Mucosa of rectum (tissue), 2 donors: ENCODE measurements around the gene RNF166.

ENCODE experiments used
- H3K27ac ChIP-seq, 2 donors: one replicate each; pipeline ENCODE4 v1.7.0; 2013; ENCODE audit warnings: inconsistent platforms in 2 of 2, low read depth in 2 of 2, low read length in 2 of 2
- H3K27me3 ChIP-seq, 2 donors: one replicate each; pipeline ENCODE4 v1.7.0; 2013; ENCODE audit warnings: low read length in 2 of 2; ENCODE audit not compliant: control insufficient read depth in 2 of 2, insufficient read depth in 2 of 2
- H3K36me3 ChIP-seq, 2 donors: one replicate each; pipeline ENCODE4 v1.7.0; 2013; ENCODE audit warnings: low read length in 2 of 2; ENCODE audit not compliant: control insufficient read depth in 2 of 2, insufficient read depth in 2 of 2
- H3K4me1 ChIP-seq, 2 donors: one replicate each; pipeline ENCODE4 v1.7.0; 2013; ENCODE audit warnings: low read length in 2 of 2, mild to moderate bottlenecking in 1 of 2; ENCODE audit not compliant: control insufficient read depth in 2 of 2, insufficient read depth in 2 of 2
- H3K4me3 ChIP-seq, 2 donors: one replicate each; pipeline ENCODE4 v1.7.0; 2013; ENCODE audit warnings: low read length in 2 of 2
- H3K9ac ChIP-seq, 2 donors: one replicate each; pipeline ENCODE4 v1.7.0; 2013; ENCODE audit warnings: low read length in 2 of 2, low read depth in 1 of 2, mild to moderate bottlenecking in 1 of 2
- H3K9me3 ChIP-seq, 2 donors: one replicate each; pipeline ENCODE4 v1.7.0; 2013; ENCODE audit warnings: low read length in 2 of 2; ENCODE audit not compliant: control insufficient read depth in 2 of 2
- donor health status: healthy.
- donor health status: Normal muscosa, but diverticular disease.

The RNF166 gene

GRCh38 chr16:88739139-88739976 is 33.1 kb upstream of the RNF166 start:
- Histone ChIP-seq H3K36me3 (peaks cover 14 to 15% of the 10 kb centered on the region in 2 donors), H3K4me1 (peaks cover 7 to 11% of the 10 kb centered on the region in 2 donors), H3K9me3 (no peaks in the 10 kb centered on the region), H3K4me3 (no peak overlapping the region), H3K9ac (no peak overlapping the region), H3K27me3 (no peaks in the 10 kb centered on the region), H3K27ac (no peak overlapping the region)

DNA sequence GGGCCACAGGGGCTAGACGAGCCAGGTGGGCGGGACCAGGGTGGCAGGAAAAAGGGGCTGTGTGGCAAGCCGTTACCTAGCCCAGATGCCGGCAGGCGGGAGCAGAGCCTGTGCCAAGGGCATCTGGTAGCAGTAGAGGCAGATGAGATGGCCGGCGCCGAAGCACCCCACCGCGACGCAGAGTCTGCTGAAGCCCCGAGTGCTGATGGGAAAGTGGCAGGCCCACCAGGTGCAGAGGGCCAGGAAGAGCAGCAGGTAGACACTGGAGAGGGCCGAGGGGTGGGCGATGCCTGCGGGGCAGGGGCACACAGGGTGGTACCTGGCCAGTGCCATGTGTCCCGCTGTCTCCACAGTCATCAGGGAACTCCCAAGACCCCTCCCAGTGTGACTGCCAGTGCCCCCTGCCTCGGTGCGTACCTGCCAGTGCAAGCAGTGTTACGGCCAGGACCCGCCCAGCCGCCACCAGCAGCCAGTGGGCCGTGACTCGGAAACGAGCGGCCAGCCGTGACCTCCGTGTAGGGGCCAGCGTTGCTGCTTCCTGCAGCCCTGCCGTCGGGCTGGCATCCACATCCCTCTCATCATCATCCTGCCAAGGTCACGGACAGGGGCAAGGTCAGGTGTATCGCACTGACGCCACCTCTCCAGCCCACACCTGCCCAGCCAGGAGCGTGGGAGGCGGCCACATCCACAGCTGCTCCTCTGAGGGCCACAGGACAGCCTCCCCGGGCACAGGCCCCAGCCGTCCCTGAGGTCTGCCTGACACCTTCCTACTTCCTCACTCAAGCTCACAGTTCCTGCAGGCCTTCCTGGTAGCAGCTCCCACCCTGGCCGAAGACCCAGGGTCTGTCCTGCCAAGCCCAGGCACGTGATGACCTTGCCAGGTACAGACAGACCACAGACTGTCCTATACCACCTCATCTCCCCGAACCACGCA is 32.2 kb upstream of the RNF166 start:
- H3K4me3 ChIP-seq: no peak overlapping the region
- H3K27me3 ChIP-seq: no peaks in the 10 kb centered on the region
- H3K9ac ChIP-seq: no peak overlapping the region
- no peaks in the 10 kb centered on the region for H3K9me3 ChIP-seq
- no peak overlapping the region for H3K27ac ChIP-seq
- peaks cover 15 to 24% of the 10 kb centered on the region in 2 donors for H3K36me3 ChIP-seq
- H3K4me1 ChIP-seq: peaks cover 0 to 2% of the 10 kb centered on the region in 2 donors

DNA sequence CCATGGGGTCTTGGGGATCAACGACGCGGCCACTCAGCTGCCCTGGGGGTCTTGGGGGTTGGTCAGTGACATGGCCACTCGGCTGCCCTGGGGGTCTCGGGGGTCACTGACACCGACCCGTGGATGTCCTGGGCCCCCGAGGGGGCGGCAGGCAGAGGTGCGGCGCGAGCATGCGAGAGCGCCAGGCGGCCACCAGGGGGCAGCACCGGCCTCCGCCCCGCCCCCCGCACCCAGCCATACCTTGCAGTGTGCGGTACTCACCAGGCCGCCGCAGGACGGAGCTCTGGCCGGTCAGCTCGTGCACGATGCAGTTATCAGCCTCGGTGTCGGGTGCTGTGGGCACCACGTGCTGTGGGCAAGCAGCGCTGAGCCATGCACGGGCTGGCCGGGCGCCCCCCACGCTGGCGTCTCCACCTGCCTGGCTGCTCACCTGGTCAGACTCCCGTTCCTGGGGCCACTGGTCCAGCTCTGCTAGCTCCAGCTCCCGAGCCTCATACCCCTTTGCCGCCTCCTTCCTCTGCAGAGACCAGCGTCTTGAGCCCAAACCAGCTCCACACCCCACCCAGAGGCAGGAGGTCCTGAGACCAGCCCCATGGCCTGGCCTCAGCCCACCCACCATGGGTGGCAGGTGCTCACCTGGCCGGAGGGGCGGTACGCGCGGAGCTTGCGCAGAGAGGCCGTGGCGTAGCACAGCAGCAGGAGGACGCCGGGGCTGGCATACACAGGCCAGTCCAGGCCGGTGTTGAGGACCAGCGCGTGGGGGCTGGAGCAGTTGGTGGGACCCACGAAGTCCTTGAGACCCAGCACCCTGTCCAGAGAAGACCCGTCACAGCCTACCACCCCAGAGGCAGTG is 31.3 kb upstream of the RNF166 start:
- H3K27ac ChIP-seq: no peak overlapping the region
- H3K4me1 ChIP-seq: no peaks in the 10 kb centered on the region
- H3K27me3 ChIP-seq: no peaks in the 10 kb centered on the region
- no peak overlapping the region for H3K9ac ChIP-seq
- H3K4me3 ChIP-seq: no peak overlapping the region
- no peaks in the 10 kb centered on the region for H3K9me3 ChIP-seq
- H3K36me3 ChIP-seq: peaks cover 20 to 26% of the 10 kb centered on the region in 2 donors

DNA sequence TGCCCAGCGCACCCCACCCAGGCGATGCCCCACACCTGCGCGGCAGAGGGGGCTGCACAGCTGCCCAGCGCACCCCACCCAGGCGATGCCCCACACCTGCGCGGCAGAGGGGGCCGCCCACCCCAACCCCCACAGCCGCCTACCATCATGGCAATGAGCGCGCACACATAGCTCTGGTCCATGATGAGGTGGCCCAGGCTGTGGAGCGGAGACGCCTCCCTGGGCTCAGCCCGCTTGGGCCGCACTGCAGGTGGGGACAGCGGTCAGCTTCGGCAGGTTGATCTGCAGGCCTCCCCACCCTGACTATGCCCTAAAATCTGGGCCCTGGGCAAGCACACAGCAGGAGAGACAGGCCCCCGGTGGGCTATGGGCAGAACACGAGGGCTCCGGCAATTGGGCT is 30.3 kb upstream of the RNF166 start:
- Histone ChIP-seq H3K4me3 (no peak overlapping the region), H3K9me3 (no peaks in the 10 kb centered on the region), H3K9ac (no peak overlapping the region), H3K4me1 (no peaks in the 10 kb centered on the region), H3K27me3 (no peaks in the 10 kb centered on the region), H3K27ac (no peak overlapping the region), H3K36me3 (peaks cover 20 to 26% of the 10 kb centered on the region in 2 donors)

DNA sequence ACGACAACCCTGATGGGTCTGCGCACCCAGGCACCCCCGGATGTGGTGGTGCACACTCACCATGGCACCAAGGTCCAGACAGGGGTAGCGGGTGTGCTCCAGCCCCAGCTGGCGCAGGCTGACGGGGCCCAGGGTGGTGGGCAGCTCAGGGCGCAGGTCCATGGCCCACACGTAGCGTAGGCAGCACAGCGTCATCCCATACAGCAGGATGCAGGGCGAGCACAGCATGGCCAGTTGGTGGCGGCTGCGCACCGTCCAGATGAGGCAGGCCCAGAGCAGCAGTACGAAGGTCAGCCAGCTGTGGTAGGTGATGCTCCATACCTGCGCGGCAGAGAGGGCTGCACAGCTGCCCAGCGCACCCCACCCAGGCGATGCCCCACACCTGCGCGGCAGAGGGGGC is 29.9 kb upstream of the RNF166 start:
- Histone ChIP-seq H3K9ac (no peak overlapping the region), H3K27me3 (no peaks in the 10 kb centered on the region), H3K36me3 (peaks cover 20 to 26% of the 10 kb centered on the region in 2 donors), H3K27ac (no peak overlapping the region), H3K4me1 (no peaks in the 10 kb centered on the region), H3K9me3 (no peaks in the 10 kb centered on the region), H3K4me3 (no peak overlapping the region)

GRCh38 chr16:88735616-88736015 is 29.4 kb upstream of the RNF166 start:
- no peak overlapping the region for H3K27ac ChIP-seq
- peaks cover 20 to 30% of the 10 kb centered on the region in 2 donors for H3K36me3 ChIP-seq
- no peaks in the 10 kb centered on the region for H3K9me3 ChIP-seq
- H3K4me3 ChIP-seq: no peak overlapping the region
- H3K27me3 ChIP-seq: no peaks in the 10 kb centered on the region
- H3K4me1 ChIP-seq: no peaks in the 10 kb centered on the region
- no peak overlapping the region for H3K9ac ChIP-seq

GRCh38 chr16:88735121-88735520 is 28.9 kb upstream of the RNF166 start:
- peaks cover 20 to 31% of the 10 kb centered on the region in 2 donors for H3K36me3 ChIP-seq
- H3K9ac ChIP-seq: no peak overlapping the region
- H3K4me3 ChIP-seq: no peak overlapping the region
- no peaks in the 10 kb centered on the region for H3K9me3 ChIP-seq
- no peaks in the 10 kb centered on the region for H3K27me3 ChIP-seq
- no peak overlapping the region for H3K27ac ChIP-seq
- H3K4me1 ChIP-seq: no peaks in the 10 kb centered on the region

DNA sequence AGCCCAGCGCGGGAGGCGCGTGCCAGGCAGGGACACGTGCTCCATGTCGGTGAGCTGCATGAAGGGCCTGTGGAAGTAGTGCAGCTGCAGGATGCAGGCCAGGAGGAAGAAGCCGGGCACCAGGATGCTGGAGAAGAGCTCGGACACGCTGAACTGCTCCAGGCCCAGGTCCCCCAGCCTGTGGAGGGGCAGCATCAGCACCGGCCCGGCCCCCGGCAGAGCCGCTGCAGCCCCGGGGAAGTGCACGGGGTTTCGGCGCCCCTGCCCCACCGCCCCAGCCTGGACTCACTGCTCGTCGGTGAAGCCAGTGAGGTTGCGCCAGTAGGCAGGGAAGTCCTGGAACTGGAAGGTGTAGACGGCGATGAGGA is 28.1 kb upstream of the RNF166 start:
- H3K27ac ChIP-seq: no peak overlapping the region
- H3K9me3 ChIP-seq: no peaks in the 10 kb centered on the region
- H3K27me3 ChIP-seq: no peaks in the 10 kb centered on the region
- H3K4me3 ChIP-seq: no peak overlapping the region
- H3K4me1 ChIP-seq: no peaks in the 10 kb centered on the region
- H3K36me3 ChIP-seq: peaks cover 24 to 36% of the 10 kb centered on the region in 2 donors
- H3K9ac ChIP-seq: no peak overlapping the region

DNA sequence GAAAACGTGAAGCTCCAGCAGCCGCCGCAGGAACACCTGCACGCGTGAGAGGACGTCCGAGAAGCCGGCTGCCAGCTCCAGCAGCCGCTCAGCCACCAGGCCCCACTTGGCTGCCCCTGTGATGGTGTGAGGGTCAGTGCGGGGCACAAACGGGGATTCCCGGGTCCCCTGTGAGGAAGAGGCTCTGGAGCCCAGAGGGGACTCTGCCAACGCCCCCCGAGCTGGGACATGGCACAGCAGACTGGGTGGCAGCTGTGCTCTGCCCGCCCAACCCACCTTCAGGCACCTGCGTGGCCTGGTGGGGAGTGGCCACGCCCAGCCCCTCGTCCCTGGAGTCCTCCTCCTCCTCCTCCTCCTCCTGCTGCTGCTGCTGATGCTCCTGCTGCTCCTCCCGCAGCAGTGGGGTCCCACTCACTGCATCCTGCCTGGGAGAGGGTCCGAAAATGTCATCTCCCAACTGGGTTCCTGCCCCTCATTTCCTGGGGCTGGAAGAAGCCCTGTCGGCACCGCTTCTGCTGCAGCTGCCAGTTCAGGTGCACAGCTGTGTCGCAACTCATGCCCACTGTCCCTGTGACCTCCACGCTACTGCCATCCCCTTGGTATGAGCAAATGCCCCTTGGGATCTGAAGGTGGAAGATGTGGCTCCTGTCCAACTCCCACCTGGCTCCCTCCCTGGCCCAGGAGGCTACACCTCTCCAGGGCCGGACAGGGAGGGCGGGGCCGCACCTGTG is 27.6 kb upstream of the RNF166 start:
- H3K4me3 ChIP-seq: no peak overlapping the region
- peaks cover 24 to 36% of the 10 kb centered on the region in 2 donors for H3K36me3 ChIP-seq
- no peaks in the 10 kb centered on the region for H3K4me1 ChIP-seq
- no peaks in the 10 kb centered on the region for H3K9me3 ChIP-seq
- no peak overlapping the region for H3K9ac ChIP-seq
- H3K27me3 ChIP-seq: no peaks in the 10 kb centered on the region
- H3K27ac ChIP-seq: no peak overlapping the region
